Effector memory CD4-positive, alpha-beta T cell (primary cell): ENCODE results near the gene KIF16B.

Experiments
- DNase-seq, 3 donors: peaks; one replicate each; pipeline ENCODE4 v3.0.0-alpha.2; 2020
- H3K27ac ChIP-seq: 2 replicates; pipeline ENCODE4 v1.7.0; 2013; ENCODE audit warnings: mild to moderate bottlenecking, low read length, moderate library complexity; ENCODE audit not compliant: insufficient read depth, poor library complexity, severe bottlenecking
- H3K27me3 ChIP-seq: replicated peaks from 2 replicates; pipeline ENCODE4 v1.7.0; 2013; ENCODE audit warnings: mild to moderate bottlenecking, low read length; ENCODE audit not compliant: insufficient read depth, control insufficient read depth, poor library complexity, severe bottlenecking
- H3K36me3 ChIP-seq: 2 replicates; pipeline ENCODE4 v1.7.0; 2013; ENCODE audit warnings: mild to moderate bottlenecking, low read length, moderate library complexity; ENCODE audit not compliant: control insufficient read depth, insufficient read depth
- H3K4me1 ChIP-seq: 2 replicates; pipeline ENCODE4 v1.7.0; 2013; ENCODE audit warnings: low read length, mild to moderate bottlenecking; ENCODE audit not compliant: control insufficient read depth, insufficient read depth, poor library complexity, severe bottlenecking
- H3K4me3 ChIP-seq: 2 replicates; pipeline ENCODE4 v1.7.0; 2013; ENCODE audit warnings: low read length, low read depth, mild to moderate bottlenecking; ENCODE audit not compliant: insufficient read depth, poor library complexity, severe bottlenecking
- H3K9me3 ChIP-seq: 2 replicates; pipeline ENCODE4 v1.7.0; 2013; ENCODE audit warnings: mild to moderate bottlenecking, low read length, moderate library complexity; ENCODE audit not compliant: control insufficient read depth

The KIF16B gene

DNA sequence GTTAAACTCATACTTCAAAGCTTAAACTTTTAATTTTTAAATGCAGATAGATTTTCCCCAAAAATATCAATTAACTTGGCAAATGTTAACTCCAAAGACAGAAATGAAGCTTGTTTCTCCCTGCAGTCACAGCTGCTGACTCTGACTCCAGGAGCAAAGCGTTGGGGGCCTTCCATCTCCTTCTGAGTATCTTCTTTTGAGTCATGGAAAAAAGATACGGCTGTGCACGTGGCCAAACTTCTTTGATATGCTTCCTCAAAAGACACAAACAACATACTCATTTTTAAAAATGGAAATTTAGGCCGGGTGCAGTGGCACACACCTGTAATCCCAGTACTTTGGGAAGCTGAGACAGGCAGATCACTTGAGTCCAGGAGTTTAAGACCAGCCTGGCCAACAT lies 28.3 kb downstream of the KIF16B start:
- no peak for DNase-seq
- Histone ChIP-seq H3K9me3 (no peaks in the 10 kb centered on the region), H3K27me3 (no peaks in the 10 kb centered on the region), H3K4me1 (no peaks in the 10 kb centered on the region), H3K4me3 (no peak overlapping the region), H3K36me3 (no peaks in the 10 kb centered on the region), H3K27ac (no peak overlapping the region)

DNA sequence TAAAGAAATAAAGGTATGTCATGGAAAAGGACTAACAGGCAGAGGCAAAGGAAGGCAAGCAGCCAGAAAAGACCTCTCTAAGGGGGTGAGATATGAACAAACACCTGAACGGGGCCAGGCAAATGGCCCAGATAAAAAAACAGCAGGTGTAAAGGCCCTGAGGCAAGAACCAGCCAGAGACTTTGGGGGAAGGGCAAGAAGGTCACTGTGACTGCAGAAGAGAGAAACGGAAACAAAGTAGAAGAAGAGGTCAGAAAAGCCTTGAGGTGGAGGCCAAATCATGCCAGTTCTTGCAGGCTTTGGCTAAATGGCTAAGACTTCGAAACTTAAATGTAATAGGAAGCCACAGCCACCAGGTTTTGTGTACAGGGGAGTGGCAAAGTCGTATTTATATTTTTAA lies 30.8 kb downstream of the KIF16B start:
- Histone ChIP-seq H3K27ac (no peak overlapping the region), H3K4me3 (no peak overlapping the region), H3K27me3 (no peaks in the 10 kb centered on the region), H3K4me1 (no peaks in the 10 kb centered on the region), H3K9me3 (no peaks in the 10 kb centered on the region), H3K36me3 (no peaks in the 10 kb centered on the region)
- DNase-seq = no peak

GRCh38 chr20:16541878-16542277 lies 31.4 kb downstream of the KIF16B start:
- H3K36me3 ChIP-seq = no peaks in the 10 kb centered on the region
- no peaks in the 10 kb centered on the region for H3K4me1 ChIP-seq
- no peak overlapping the region for H3K27ac ChIP-seq
- DNase-seq = no peak
- H3K27me3 ChIP-seq = no peaks in the 10 kb centered on the region
- H3K4me3 ChIP-seq = no peak overlapping the region
- H3K9me3 ChIP-seq = no peaks in the 10 kb centered on the region

DNA sequence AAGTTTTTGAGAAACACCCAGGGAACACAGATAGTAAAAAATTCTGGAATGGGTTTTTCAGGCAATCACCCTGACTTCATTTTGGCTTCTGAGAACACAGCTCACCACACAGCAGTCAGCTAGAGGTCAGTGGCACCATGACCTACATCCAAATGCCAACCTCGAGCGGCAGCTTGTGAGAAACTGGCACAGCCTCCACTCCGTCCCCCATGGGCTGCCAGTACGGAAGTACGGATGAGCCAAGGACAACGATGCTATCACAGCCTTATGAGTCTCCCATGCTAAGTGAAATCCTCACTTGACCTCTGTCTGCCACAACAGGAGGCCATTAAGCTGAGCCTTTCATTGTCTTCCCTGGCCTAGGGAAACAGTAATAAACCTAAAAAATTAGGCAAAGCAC lies 32.0 kb downstream of the KIF16B start:
- H3K27me3 ChIP-seq = no peaks in the 10 kb centered on the region
- H3K4me1 ChIP-seq = no peaks in the 10 kb centered on the region
- no peaks in the 10 kb centered on the region for H3K9me3 ChIP-seq
- H3K4me3 ChIP-seq = no peak overlapping the region
- H3K36me3 ChIP-seq = no peaks in the 10 kb centered on the region
- H3K27ac ChIP-seq = no peak overlapping the region
- DNase-seq = no peak

DNA sequence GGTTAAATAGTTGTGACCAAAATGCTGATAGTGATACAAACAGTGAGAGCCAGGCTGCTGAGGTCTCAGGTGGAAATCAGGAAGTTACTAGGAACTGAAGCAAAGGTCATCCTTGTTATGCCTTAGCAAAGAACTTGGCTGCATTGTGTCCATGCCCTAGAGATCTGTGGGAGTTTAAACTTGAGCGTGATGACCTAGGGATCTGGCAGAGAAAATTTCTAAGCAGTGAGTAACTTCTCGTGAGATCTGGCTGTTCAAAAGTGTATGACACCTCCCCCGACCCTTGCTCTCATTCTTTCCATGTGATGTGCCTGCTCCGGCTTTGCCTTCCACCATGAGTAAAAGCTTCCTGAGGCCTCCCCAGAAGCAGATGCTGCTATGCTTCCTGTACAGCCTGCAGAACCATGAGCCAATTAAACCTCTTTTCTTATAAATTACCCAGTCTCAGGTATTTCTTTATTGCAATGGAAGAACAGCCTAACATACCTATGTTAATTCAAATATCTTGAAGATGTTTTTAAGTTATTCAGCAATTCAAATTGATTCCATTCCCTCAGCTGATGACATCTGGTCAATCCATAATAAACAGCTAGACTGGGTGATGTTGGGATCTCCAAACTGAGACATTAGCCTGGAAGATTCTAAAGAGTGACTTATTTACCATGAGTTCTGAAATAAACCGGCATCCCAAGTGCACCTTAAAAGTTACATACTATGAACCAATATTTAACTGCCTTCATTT lies 33.8 kb downstream of the KIF16B start:
- H3K4me1 ChIP-seq = no peaks in the 10 kb centered on the region
- H3K27ac ChIP-seq = no peak overlapping the region
- no peaks in the 10 kb centered on the region for H3K9me3 ChIP-seq
- H3K27me3 ChIP-seq = no peaks in the 10 kb centered on the region
- DNase-seq = no peak
- H3K4me3 ChIP-seq = no peak overlapping the region
- no peaks in the 10 kb centered on the region for H3K36me3 ChIP-seq

GRCh38 chr20:16538779-16539178 lies 34.5 kb downstream of the KIF16B start:
- no peak overlapping the region for H3K27ac ChIP-seq
- no peaks in the 10 kb centered on the region for H3K4me1 ChIP-seq
- H3K36me3 ChIP-seq = no peaks in the 10 kb centered on the region
- H3K4me3 ChIP-seq = no peak overlapping the region
- no peaks in the 10 kb centered on the region for H3K9me3 ChIP-seq
- no peaks in the 10 kb centered on the region for H3K27me3 ChIP-seq
- DNase-seq = no peak

DNA sequence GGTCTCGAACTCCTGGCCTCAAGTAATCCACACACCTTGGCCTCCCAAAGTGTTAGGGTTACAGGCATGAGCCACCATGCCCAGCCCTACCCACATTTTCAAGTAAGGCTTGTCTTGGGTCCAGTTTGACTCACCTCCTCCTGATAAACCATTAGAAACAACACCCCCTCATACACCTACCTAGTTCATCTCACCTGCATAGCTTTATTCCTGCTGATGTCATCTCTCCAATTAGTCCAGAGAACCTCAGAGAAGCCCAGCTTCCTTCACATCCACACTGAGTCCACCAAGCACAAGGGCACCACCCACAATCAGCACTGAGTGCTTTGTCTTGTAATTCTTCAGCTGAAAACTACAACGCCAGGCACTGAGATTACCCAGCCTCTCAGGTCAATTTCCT lies 35.3 kb downstream of the KIF16B start:
- Histone ChIP-seq H3K9me3 (no peaks in the 10 kb centered on the region), H3K27me3 (no peaks in the 10 kb centered on the region), H3K27ac (no peak overlapping the region), H3K4me3 (no peak overlapping the region), H3K36me3 (no peaks in the 10 kb centered on the region), H3K4me1 (no peaks in the 10 kb centered on the region)
- no peak for DNase-seq

GRCh38 chr20:16537025-16537665 lies 36.1 kb downstream of the KIF16B start:
- Histone ChIP-seq H3K27me3 (no peaks in the 10 kb centered on the region), H3K4me3 (no peak overlapping the region), H3K9me3 (no peaks in the 10 kb centered on the region), H3K27ac (no peak overlapping the region), H3K36me3 (no peaks in the 10 kb centered on the region), H3K4me1 (no peaks in the 10 kb centered on the region)
- DNase-seq = no peak

- H3K36me3 ChIP-seq = no peaks in the 10 kb centered on the region
- H3K27ac ChIP-seq = no peak overlapping the region
- no peak for DNase-seq
- H3K27me3 ChIP-seq = no peaks in the 10 kb centered on the region
- no peaks in the 10 kb centered on the region for H3K9me3 ChIP-seq
- H3K4me3 ChIP-seq = no peak overlapping the region
- no peaks in the 10 kb centered on the region for H3K4me1 ChIP-seq
These were observed 38.0 kb downstream of the KIF16B start for GRCh38 chr20:16535277-16535676.

DNA sequence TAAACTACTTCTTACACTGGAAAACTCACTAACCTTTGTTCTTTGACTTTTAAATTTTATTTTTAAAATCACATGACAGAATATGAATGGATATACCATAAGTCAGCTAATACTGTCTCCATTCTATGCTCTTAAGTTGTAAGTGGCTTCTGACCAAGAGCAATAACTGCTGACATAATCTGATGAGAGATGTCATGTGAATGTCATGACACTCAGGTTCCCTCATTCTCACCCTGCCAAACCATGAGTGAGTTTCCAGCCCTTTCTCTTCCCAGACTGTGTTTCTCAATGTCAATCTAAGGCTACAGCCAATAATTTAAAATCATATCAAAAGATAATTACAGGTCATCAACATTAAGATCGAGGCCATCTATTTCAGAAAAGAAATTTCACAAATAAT lies 39.7 kb downstream of the KIF16B start:
- Histone ChIP-seq H3K9me3 (no peaks in the 10 kb centered on the region), H3K4me1 (no peaks in the 10 kb centered on the region), H3K36me3 (no peaks in the 10 kb centered on the region), H3K4me3 (no peak overlapping the region), H3K27ac (no peak overlapping the region), H3K27me3 (no peaks in the 10 kb centered on the region)
- no peak for DNase-seq
